ENCODE results near the gene PRKCG.
"Not testable (repeated sequence)": the region's sequence is repeated elsewhere in the genome, so short reads cannot be mapped to it uniquely, and the experiment has no call there.

Gene PRKCG

DNA sequence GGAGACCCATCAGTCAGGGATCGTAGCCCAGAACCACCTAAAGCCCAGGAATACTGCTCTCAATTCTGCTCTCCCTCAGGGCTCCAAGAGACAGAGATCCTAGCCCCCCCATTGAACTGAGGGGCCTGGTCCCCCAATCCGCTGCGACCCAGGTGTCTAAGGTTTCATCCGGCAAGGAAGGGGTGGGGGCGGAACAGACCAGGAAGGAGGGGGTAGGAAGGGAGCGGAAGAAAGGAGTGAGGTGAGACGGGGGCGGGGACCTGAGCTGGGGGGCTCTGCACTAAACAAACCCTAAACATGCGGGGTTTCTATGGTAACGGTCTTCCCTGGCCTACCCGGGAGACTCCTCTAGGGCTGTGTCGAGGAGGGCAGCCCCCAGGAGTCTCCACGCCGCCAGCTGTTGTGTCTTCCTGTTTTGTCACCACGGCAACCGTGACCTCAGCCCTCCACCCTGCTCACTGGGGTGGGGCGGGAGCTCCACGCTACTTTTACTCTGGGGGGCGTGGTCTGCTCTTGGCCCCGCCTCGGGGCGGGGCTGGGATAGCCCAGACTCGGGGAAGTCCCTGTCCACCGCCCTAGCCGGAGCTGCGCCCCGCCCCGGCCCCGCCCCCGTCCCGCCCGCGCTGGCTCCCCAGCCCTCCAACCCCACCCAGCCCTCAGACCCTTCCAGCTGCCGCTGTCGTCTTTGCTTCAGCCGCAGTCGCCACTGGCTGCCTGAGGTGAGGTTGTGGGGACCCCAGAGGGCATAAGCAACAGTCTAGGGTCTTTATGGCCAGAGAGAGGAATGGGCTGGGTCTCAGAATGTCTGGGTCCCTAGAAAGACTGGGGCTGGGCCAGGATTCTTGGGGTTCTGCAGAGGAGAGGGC is 14.5 kb upstream of the PRKCG start, which contains the start of gene MYADM:
TSS of gene MYADM (plus strand) at position 659 of the 866 bp plus-strand sequence. CDS start 5,647 bp downstream, outside the sequence.
- in situ Hi-C loops (cut with HindIII; ENCODE audit: low pct_unique_long_range_greater_than_20kb, low sequenced_read_pairs): no loop called here
- TF ChIP-seq JUND (IDR thresholded peaks at IDR 0.05; ENCODE audit: low read depth): no peak
- DNase-seq (ENCODE audit: low read depth in 1 of 2, low spot score in 1 of 2): peak; percentile 90 to 96

DNA sequence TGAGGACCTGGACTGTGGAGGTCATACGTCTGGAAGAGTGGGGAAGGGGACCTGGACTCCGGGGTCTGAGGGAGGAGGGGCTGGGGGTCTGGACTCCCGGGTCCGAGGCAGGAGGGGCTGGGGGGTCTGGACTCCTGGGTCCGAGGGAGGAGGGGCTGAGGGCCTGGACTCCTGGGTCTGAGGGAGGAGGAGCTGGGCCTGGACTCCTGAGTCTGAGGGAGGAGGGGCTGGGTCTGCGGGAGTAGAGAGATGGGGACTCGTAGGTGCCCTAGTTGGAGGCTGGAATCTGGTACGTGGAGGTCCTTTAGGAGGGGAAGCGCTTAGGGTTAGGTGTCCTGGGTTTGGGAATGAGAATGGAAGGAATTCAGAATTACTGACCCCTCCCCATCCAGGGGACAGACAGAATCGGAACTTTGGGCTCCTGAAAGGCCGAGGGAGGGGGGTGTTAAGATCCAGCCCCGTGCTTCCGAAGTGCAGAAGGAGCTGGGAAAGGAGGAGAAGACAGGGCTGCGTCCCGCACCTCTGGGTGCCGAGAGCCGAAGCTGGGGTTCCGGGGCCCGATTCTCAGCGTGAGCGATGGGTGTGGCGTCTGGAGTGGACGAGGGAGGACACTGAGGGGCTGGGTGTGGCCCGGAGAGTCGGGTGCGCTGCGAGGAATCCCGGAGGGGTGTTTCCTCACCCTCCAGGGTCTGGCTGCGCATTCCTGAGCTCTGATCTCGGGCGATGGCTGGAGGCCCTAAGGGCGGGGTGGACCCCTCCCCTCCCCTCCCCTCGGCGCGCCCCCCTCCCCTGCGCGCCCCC is 13.7 kb upstream of the PRKCG start:
- DNase-seq (ENCODE audit: low read depth in 1 of 2, low spot score in 1 of 2): peak; percentile 34 to 64
- TF ChIP-seq JUND (IDR thresholded peaks at IDR 0.05; ENCODE audit: low read depth): no peak
- in situ Hi-C loops (cut with HindIII; ENCODE audit: low pct_unique_long_range_greater_than_20kb, low sequenced_read_pairs): no loop called here

GRCh38 chr19:53868892-53869804 is 12.8 kb upstream of the PRKCG start:
- peak; percentile 92 to 97 for DNase-seq (ENCODE audit: low read depth in 1 of 2, low spot score in 1 of 2)
- TF ChIP-seq JUND (IDR thresholded peaks at IDR 0.05; ENCODE audit: low read depth): no peak
- in situ Hi-C loops (cut with HindIII; ENCODE audit: low pct_unique_long_range_greater_than_20kb, low sequenced_read_pairs): no loop called here

DNA sequence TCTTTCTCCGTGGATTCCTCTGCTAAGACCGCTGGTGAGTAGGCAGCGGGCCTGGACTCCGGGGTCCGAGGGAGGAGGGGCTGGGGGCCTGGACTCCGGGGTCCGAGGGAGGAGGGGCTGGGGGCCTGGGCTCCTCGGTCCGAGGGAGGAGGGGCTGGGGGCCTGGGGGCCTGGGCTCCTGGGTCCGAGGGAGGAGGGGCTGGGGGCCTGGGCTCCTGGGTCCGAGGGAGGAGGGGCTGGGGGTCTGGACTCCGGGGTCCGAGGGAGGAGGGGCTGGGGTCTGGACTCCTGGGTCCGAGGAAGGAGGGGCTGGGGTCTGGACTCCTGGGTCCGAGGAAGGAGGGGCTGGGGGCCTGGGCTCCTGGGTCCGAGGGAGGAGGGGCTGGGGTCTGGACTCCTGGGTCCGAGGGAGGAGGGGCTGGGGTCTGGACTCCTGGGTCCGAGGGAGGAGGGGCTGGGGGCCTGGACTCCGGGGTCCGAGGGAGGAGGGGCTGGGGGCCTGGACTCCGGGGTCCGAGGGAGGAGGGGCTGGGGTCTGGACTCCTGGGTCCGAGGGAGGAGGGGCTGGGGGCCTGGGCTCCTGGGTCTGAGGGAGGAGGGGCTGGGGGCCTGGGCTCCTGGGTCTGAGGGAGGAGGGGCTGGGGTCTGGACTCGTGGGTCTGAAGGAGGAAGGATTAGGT is 12.1 kb upstream of the PRKCG start:
- in situ Hi-C loops (cut with HindIII; ENCODE audit: low pct_unique_long_range_greater_than_20kb, low sequenced_read_pairs): not testable (repeated sequence)

GRCh38 chr19:53870485-53870844 is 11.5 kb upstream of the PRKCG start:
- no peak for TF ChIP-seq JUND (IDR thresholded peaks at IDR 0.05; ENCODE audit: low read depth)

More for the DNA sequence above, 12.1 kb upstream of the PRKCG start:
- not testable (repeated sequence) for DNase-seq (ENCODE audit: low read depth in 1 of 2, low spot score in 1 of 2)

DNA sequence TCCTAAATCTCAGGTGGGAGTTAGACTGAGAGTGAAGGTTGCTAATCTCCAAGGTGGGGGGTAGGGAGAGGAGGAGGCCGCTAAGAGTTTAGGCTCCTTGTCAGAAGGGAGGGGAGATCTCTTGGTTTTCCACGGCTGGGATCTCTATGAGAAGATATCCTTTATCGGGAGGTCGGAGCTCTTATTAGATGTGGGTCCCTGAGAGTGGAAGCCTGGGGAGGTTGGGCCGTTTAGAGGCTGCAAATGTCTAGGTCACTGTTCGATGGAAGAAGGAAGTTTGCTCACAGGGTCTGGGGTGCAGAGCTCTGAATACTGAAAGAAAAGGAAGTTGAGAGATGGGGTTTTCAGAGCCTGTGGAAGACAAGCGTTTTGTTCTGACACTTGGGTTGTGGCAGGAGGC is 10.5 kb upstream of the PRKCG start:
- DNase-seq (ENCODE audit: low read depth in 1 of 2, low spot score in 1 of 2): no peak
- in situ Hi-C loops (cut with HindIII; ENCODE audit: low pct_unique_long_range_greater_than_20kb, low sequenced_read_pairs): no loop called here
- no peak for TF ChIP-seq JUND (IDR thresholded peaks at IDR 0.05; ENCODE audit: low read depth)

More at GRCh38 chr19:53870485-53870844, 11.5 kb upstream of the PRKCG start:
- DNase-seq (ENCODE audit: low read depth in 1 of 2, low spot score in 1 of 2): peak; percentile 54 to 65
- in situ Hi-C loops (cut with HindIII; ENCODE audit: low pct_unique_long_range_greater_than_20kb, low sequenced_read_pairs): no loop called here

- DNase-seq (ENCODE audit: low read depth in 1 of 2, low spot score in 1 of 2): no peak
- in situ Hi-C loops (cut with HindIII; ENCODE audit: low pct_unique_long_range_greater_than_20kb, low sequenced_read_pairs): no loop called here
- no peak for TF ChIP-seq JUND (IDR thresholded peaks at IDR 0.05; ENCODE audit: low read depth)
Measured at GRCh38 chr19:53872762-53873161, 9.2 kb upstream of the PRKCG start.

DNA sequence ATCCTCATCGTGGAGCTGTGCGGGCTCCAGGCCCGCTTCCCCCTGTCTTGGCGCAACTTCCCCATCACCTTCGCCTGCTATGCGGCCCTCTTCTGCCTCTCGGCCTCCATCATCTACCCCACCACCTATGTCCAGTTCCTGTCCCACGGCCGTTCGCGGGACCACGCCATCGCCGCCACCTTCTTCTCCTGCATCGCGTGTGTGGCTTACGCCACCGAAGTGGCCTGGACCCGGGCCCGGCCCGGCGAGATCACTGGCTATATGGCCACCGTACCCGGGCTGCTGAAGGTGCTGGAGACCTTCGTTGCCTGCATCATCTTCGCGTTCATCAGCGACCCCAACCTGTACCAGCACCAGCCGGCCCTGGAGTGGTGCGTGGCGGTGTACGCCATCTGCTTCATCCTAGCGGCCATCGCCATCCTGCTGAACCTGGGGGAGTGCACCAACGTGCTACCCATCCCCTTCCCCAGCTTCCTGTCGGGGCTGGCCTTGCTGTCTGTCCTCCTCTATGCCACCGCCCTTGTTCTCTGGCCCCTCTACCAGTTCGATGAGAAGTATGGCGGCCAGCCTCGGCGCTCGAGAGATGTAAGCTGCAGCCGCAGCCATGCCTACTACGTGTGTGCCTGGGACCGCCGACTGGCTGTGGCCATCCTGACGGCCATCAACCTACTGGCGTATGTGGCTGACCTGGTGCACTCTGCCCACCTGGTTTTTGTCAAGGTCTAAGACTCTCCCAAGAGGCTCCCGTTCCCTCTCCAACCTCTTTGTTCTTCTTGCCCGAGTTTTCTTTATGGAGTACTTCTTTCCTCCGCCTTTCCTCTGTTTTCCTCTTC is 8.0 kb upstream of the PRKCG start:
- DNase-seq (ENCODE audit: low read depth in 1 of 2, low spot score in 1 of 2): no peak
- in situ Hi-C loops (cut with HindIII; ENCODE audit: low pct_unique_long_range_greater_than_20kb, low sequenced_read_pairs): no loop called here
- no peak for TF ChIP-seq JUND (IDR thresholded peaks at IDR 0.05; ENCODE audit: low read depth)

DNA sequence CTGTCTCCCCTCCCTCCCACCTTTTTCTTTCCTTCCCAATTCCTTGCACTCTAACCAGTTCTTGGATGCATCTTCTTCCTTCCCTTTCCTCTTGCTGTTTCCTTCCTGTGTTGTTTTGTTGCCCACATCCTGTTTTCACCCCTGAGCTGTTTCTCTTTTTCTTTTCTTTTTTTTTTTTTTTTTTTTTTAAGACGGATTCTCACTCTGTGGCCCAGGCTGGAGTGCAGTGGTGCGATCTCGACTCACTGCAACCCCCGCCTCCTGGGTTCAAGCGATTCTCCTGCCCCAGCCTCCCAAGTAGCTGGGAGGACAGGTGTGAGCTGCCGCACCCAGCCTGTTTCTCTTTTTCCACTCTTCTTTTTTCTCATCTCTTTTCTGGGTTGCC is 7.4 kb upstream of the PRKCG start:
- no peak for DNase-seq (ENCODE audit: low read depth in 1 of 2, low spot score in 1 of 2)
- TF ChIP-seq JUND (IDR thresholded peaks at IDR 0.05; ENCODE audit: low read depth): no peak
- in situ Hi-C loops (cut with HindIII; ENCODE audit: low pct_unique_long_range_greater_than_20kb, low sequenced_read_pairs): no loop called here

DNA sequence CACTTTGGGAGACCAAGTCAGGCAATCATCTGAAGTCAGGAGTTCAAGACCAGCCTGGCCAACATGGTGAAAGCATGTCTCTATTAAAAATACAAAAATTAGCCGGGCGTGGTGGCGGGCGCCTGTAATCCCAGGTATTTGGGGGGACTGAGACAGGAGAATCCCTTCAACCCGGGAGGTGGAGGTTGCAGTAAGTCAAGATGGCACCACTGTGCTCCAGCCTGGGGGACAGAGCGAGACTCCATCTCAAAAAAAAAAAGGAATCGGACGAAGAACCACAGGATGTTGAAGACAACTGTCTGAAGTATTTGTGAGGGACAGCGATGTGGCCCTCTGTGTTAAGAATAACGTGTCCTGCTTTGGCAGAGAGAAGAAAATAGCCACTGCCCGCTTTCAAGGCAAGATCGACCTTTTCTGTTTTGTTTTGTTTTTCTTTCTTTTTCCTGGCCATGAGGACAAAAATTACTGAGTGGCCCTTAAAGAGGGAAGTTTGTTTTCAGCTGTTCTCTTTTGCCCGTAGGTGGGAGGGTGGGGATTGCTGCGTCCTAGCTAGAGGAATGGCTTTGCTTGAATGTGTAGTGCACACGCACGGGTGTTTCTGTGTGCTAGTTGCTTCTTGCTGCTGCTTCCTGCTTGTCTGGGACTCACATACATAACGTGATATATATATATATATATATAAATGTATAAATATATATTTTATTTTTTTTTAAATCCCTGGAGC is 6.2 kb upstream of the PRKCG start:
- TF ChIP-seq JUND (IDR thresholded peaks at IDR 0.05; ENCODE audit: low read depth): no peak
- in situ Hi-C loops (cut with HindIII; ENCODE audit: low pct_unique_long_range_greater_than_20kb, low sequenced_read_pairs): no loop called here
- no peak for DNase-seq (ENCODE audit: low read depth in 1 of 2, low spot score in 1 of 2)

Data from T47D (cell line).